ENCODE data around the gene FBLN2.

DNA sequence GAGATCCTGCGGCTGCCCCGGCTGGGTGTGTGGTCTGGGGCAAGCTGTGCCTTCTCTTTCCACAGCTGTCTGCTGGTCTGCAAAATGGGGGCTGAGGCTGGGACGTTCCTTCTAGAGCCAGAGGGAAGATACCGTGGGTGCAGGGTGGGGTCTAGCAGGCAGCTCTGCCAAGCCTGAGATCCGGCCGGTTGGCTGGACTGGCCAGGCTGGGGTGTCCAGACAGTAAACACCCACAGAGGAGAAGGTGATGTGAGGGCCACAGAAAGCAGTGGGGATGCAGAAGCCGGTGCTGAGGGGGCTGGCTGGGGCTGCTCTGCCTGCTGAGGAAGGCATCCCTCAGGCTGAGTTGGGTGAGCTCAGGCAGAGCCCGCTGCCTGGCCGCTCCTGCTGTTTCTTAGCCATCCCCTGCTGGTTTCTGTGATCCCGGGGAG, 46.1 kb downstream of the FBLN2 start:
- no peak for TF ChIP-seq CTCF (IDR thresholded peaks at IDR 0.05)
- TF ChIP-seq POLR2A (IDR thresholded peaks at IDR 0.05) = no peak
